ENCODE measurements around the gene ZNRF3. TPM values are rescaled to one million over a fixed set of nuclear protein-coding genes. Genes with fewer than 3 reads are reported as not detected.
"Not testable (repeated sequence)": the region's sequence is repeated elsewhere in the genome, so short reads cannot be mapped to it uniquely, and the experiment has no call there.

The ZNRF3 gene
- total and polyA plus RNA-seq, 7 donors = 0.23 to 13.6 (median 8.9) TPM

- Histone ChIP-seq H3K36me3 (no peaks in the 10 kb centered on the region), H3K4me3 (no peak overlapping the region), H3K27ac (no peak overlapping the region), H3K9me3 (no peaks in the 10 kb centered on the region), H3K4me1 (peaks cover 0 to 18% (median 13%) of the 10 kb centered on the region in 4 donors), H3K27me3 (no peaks in the 10 kb centered on the region)
- no peak for TF ChIP-seq POLR2A (IDR thresholded peaks at IDR 0.05)
- TF ChIP-seq POLR2AphosphoS5 (IDR thresholded peaks at IDR 0.05) = no peak
- TF ChIP-seq, protein P1, sequence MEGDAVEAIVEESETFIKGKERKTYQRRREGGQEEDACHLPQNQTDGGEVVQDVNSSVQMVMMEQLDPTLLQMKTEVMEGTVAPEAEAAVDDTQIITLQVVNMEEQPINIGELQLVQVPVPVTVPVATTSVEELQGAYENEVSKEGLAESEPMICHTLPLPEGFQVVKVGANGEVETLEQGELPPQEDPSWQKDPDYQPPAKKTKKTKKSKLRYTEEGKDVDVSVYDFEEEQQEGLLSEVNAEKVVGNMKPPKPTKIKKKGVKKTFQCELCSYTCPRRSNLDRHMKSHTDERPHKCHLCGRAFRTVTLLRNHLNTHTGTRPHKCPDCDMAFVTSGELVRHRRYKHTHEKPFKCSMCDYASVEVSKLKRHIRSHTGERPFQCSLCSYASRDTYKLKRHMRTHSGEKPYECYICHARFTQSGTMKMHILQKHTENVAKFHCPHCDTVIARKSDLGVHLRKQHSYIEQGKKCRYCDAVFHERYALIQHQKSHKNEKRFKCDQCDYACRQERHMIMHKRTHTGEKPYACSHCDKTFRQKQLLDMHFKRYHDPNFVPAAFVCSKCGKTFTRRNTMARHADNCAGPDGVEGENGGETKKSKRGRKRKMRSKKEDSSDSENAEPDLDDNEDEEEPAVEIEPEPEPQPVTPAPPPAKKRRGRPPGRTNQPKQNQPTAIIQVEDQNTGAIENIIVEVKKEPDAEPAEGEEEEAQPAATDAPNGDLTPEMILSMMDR (IDR thresholded peaks at IDR 0.05) = no peak
- TF ChIP-seq EP300 (IDR thresholded peaks at IDR 0.05) = no peak
- intact Hi-C loops (cut with DNase I) = no loop called here
- no peak for DNase-seq
- 96 to 98% methylated on average over 4 of the region's 4 CpGs for WGBS, 2 donors
Observed at GRCh38 chr22:29002603-29003002, 119.2 kb downstream of the ZNRF3 start.

DNA sequence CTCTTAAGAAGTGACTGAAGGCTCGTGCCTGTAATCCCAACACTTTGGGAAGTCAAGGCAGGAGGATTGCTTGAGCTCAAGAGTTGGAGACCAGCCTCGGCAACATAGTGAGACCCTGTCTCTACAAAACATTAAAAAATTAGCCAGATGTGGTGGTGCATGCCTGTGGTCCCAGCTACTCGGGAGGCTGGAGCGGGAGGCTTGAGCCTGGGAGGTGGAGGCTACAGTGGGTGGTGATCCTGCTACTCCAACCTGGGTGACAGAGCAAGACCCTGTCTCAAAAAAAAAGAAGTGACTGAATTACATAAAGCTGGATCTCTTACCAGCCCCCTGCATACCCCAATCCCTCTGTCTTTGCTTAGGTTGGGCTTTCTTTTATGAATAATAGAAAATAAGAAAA lies 120.2 kb downstream of the ZNRF3 start:
- no peaks in the 10 kb centered on the region for H3K27me3 ChIP-seq
- no peak for DNase-seq
- H3K9me3 ChIP-seq = no peaks in the 10 kb centered on the region
- no peak overlapping the region for H3K27ac ChIP-seq
- TF ChIP-seq POLR2A (IDR thresholded peaks at IDR 0.05) (no peak), EP300 (IDR thresholded peaks at IDR 0.05) (no peak), POLR2AphosphoS5 (IDR thresholded peaks at IDR 0.05) (no peak)
- TF ChIP-seq, protein P1 (IDR thresholded peaks at IDR 0.05) = no peak
- intact Hi-C loops (cut with DNase I) = no loop called here
- peaks cover 0 to 18% (median 13%) of the 10 kb centered on the region in 4 donors for H3K4me1 ChIP-seq
- H3K4me3 ChIP-seq = no peak overlapping the region
- no peaks in the 10 kb centered on the region for H3K36me3 ChIP-seq
- WGBS, 2 donors = 94 to 95% methylated on average over 4 of the region's 4 CpGs

- no peak for TF ChIP-seq EP300 (IDR thresholded peaks at IDR 0.05)
- Histone ChIP-seq H3K9me3 (no peaks in the 10 kb centered on the region), H3K4me3 (no peak overlapping the region), H3K27ac (peak overlapping the region; percentile 37 to 71 (median 50)), H3K27me3 (no peaks in the 10 kb centered on the region), H3K36me3 (no peaks in the 10 kb centered on the region), H3K4me1 (peaks cover 0 to 18% (median 13%) of the 10 kb centered on the region in 4 donors)
- 21 to 67% methylated on average over 9 of the region's 9 CpGs for WGBS, 2 donors
- intact Hi-C loops (cut with DNase I) = no loop called here
- no peak for DNase-seq
Observed at GRCh38 chr22:29003975-29004646, 120.7 kb downstream of the ZNRF3 start.

GRCh38 chr22:29004647-29005371 lies 121.4 kb downstream of the ZNRF3 start:
- H3K36me3 ChIP-seq = no peaks in the 10 kb centered on the region
- no peaks in the 10 kb centered on the region for H3K9me3 ChIP-seq
- TF ChIP-seq, protein P1 (IDR thresholded peaks at IDR 0.05) = no peak
- TF ChIP-seq EP300 (IDR thresholded peaks at IDR 0.05) = no peak
- TF ChIP-seq POLR2AphosphoS5 (IDR thresholded peaks at IDR 0.05) = no peak
- TF ChIP-seq POLR2A (IDR thresholded peaks at IDR 0.05) = no peak
- H3K4me3 ChIP-seq = peak overlapping the region in 2 of 4 donors; percentile 16 to 25
- no peak for DNase-seq
- peaks cover 0 to 18% (median 13%) of the 10 kb centered on the region in 4 donors for H3K4me1 ChIP-seq
- H3K27me3 ChIP-seq = no peaks in the 10 kb centered on the region
- H3K27ac ChIP-seq = peak overlapping the region; percentile 37 to 71 (median 50)
- WGBS, 2 donors = 14 to 31% methylated on average over 20 of the region's 20 CpGs
- intact Hi-C loops (cut with DNase I) = no loop called here

GRCh38 chr22:29005754-29006153 lies 122.4 kb downstream of the ZNRF3 start:
- 43 to 86% methylated on average over 8 of the region's 8 CpGs for WGBS, 2 donors
- H3K9me3 ChIP-seq; intact Hi-C loops (cut with DNase I); DNase-seq; H3K27me3 ChIP-seq; H3K27ac ChIP-seq; H3K36me3 ChIP-seq; H3K4me3 ChIP-seq: not testable (repeated sequence)
- H3K4me1 ChIP-seq = peaks cover 0 to 18% (median 13%) of the 10 kb centered on the region in 4 donors
